ENCODE results near the gene ZDHHC11B. TPM values are rescaled to one million over a fixed set of nuclear protein-coding genes. Genes with fewer than 3 reads are reported as not detected.
"Not testable (repeated sequence)": the region's sequence is repeated elsewhere in the genome, so short reads cannot be mapped to it uniquely, and the experiment has no call there.

The ZDHHC11B gene
- total RNA-seq, 2 experiments from 2014 or later, result 14.8 to 15.1 TPM

DNA sequence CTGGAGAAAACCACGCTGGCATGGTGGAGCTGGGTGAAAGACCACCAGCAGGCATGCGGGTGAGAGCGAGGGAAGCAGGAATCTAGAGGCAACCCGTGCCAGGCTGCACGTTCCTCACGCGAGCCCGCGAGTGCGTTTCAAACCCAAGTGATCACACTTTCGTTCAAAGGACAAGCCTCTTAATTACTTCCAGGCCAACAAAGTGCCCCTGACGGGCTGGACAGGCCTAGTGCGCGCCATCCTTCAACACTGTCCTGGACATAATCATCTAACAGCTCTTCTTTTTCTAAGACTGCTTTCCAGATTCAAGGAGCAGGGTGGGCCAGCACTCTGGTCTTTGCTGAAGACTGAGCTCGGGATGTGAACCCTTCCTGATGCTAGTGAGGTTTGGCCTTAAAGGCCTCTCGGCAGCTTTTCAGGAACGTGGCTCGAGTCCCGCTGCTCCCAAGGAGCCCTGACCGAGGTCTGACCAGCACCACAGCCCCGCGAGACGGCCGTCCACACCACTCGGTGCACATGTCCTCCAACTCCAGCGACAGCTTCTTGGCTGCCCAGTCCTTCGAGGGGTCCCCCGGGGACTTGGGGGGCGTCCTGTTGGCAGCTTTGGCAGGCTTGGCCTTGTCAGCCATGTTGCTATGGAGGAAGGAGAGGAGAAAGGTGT is 14.9 kb downstream of the ZDHHC11B start:
- H3K9me3 Mint-ChIP-seq; H3K9me3 ChIP-seq (ENCODE audit: control insufficient read depth in 1 of 2, insufficient read depth in 1 of 2, low read length in 2 of 2); CTCF ChIA-PET; H3K4me1 ChIP-seq (ENCODE audit: insufficient read depth, low read length); H3K27me3 ChIP-seq (ENCODE audit: control insufficient read depth in 1 of 2, insufficient read depth in 2 of 2, low read length in 2 of 2); H3K27me3 Mint-ChIP-seq; H3K4me3 ChIP-seq (ENCODE audit: low read length); H3K4me1 Mint-ChIP-seq (ENCODE audit: low read depth); H3K36me3 Mint-ChIP-seq (ENCODE audit: low read depth); POLR2A ChIA-PET; intact Hi-C loops (cut with DNase I, micrococcal nuclease); H3K4me3 Mint-ChIP-seq; H3K36me3 ChIP-seq (ENCODE audit: insufficient read depth, low read length); H3K27ac ChIP-seq (ENCODE audit: low read depth in 1 of 2, low read length in 2 of 2); ATAC-seq (ENCODE audit: poor library complexity); H3K27ac Mint-ChIP-seq: not testable (repeated sequence)
- peak in 3 of 14 experiments; percentile 1 to 37 (median 8) for DNase-seq

DNA sequence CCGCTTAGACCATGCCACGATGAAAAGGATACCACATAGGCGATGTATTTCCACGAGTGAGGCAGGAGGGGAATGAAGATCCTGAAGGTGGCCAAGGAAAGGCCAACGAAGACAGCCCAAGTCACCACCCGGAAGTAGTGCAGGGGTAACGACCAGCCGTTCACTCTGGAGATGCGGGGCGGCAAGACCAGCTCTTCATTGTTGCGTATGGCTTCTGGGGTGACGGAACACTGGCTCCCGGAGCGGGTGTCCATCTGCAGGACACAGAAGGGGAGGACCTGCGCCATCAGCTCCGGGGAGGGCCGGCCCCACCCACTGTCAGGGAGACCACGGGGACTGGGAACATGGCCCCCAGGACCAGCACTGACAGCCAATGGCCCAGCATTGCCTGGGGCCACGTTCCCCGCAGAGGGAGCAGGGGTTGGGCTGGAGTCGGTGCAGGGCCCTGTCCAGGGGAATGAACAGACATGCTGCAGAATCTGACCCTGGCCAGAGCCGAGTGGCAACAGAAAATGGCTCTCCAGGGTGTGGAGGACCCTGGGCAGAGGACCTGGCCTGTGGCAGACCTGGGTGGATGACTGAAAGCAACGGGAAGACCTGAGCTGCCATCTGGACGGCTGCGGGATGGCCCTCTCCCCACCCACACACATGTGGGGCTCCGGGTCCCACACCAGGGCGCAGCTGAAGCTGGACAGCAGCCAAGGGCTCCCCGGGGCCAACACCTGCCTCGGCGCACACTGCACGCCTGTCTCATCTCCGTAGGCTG is 17.7 kb downstream of the ZDHHC11B start:
- ChIA-PET POLR2A (no interaction called here), CTCF (no interaction called here)
- H3K9me3 ChIP-seq (ENCODE audit: control insufficient read depth in 1 of 2, insufficient read depth in 1 of 2, low read length in 2 of 2), result no peaks in the 10 kb centered on the region
- Mint-ChIP-seq H3K4me1 (ENCODE audit: low read depth) (no peaks in the 10 kb centered on the region), H3K27ac (no peak overlapping the region), H3K36me3 (ENCODE audit: low read depth) (no peaks in the 10 kb centered on the region), H3K9me3 (no peaks in the 10 kb centered on the region), H3K4me3 (no peak overlapping the region), H3K27me3 (no peaks in the 10 kb centered on the region)
- TF ChIP-seq, protein P1, sequence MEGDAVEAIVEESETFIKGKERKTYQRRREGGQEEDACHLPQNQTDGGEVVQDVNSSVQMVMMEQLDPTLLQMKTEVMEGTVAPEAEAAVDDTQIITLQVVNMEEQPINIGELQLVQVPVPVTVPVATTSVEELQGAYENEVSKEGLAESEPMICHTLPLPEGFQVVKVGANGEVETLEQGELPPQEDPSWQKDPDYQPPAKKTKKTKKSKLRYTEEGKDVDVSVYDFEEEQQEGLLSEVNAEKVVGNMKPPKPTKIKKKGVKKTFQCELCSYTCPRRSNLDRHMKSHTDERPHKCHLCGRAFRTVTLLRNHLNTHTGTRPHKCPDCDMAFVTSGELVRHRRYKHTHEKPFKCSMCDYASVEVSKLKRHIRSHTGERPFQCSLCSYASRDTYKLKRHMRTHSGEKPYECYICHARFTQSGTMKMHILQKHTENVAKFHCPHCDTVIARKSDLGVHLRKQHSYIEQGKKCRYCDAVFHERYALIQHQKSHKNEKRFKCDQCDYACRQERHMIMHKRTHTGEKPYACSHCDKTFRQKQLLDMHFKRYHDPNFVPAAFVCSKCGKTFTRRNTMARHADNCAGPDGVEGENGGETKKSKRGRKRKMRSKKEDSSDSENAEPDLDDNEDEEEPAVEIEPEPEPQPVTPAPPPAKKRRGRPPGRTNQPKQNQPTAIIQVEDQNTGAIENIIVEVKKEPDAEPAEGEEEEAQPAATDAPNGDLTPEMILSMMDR (IDR thresholded peaks at IDR 0.05), result no peak
- intact Hi-C loops (cut with DNase I, micrococcal nuclease), result no loop called here
- H3K27ac ChIP-seq (ENCODE audit: low read depth in 1 of 2, low read length in 2 of 2), result no peak overlapping the region
- H3K4me1 ChIP-seq (ENCODE audit: insufficient read depth, low read length), result no peaks in the 10 kb centered on the region
- ATAC-seq (ENCODE audit: poor library complexity) (no peak), DNase-seq (peak in 4 of 14 experiments; percentile 4 to 34 (median 6))
- H3K27me3 ChIP-seq (ENCODE audit: control insufficient read depth in 1 of 2, insufficient read depth in 2 of 2, low read length in 2 of 2), result no peaks in the 10 kb centered on the region
- H3K4me3 ChIP-seq (ENCODE audit: low read length), result no peak overlapping the region
- H3K36me3 ChIP-seq (ENCODE audit: insufficient read depth, low read length), result no peaks in the 10 kb centered on the region

DNA sequence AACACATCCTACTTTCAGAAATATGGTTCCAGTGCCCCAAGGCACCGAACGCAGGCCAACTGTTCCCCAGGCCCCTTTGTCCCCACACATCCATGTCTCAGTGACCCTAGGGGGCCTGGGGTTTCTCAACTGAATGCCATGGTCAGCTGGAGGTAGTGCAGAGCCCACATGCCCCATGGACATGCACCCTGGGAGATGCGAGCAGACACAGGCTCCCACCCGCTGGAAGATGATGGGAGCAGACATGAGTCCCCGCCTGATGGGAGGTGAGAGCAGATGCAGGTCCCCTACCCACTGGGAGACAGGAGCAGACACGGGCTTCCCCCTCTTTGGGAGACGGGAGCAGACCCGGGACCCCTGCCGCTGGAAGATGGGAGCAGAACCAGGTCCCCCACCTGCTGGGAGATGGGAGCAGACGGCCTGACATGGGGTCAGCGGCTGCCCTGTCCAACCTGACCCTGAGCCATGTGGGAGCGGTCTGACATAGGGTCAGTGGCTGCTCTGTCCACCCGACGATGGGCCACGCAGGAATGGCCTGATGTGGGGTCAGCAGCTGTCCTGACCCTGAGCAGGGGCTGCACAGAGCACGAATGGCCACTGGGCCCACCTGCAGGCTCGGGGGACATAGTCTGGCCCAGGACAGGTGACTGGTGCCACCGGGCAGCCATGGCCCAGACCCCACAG is 18.4 kb downstream of the ZDHHC11B start:
- Mint-ChIP-seq H3K4me3 (no peak overlapping the region), H3K9me3 (no peaks in the 10 kb centered on the region), H3K27me3 (no peaks in the 10 kb centered on the region), H3K27ac (no peak overlapping the region), H3K4me1 (ENCODE audit: low read depth) (no peaks in the 10 kb centered on the region), H3K36me3 (ENCODE audit: low read depth) (no peaks in the 10 kb centered on the region)
- DNase-seq (peak in 2 of 14 experiments; percentile 1 to 8), ATAC-seq (ENCODE audit: poor library complexity) (no peak)
- Histone ChIP-seq H3K4me1 (ENCODE audit: insufficient read depth, low read length) (no peaks in the 10 kb centered on the region), H3K4me3 (ENCODE audit: low read length) (no peak overlapping the region), H3K27ac (ENCODE audit: low read depth in 1 of 2, low read length in 2 of 2) (no peak overlapping the region), H3K36me3 (ENCODE audit: insufficient read depth, low read length) (no peaks in the 10 kb centered on the region), H3K27me3 (ENCODE audit: control insufficient read depth in 1 of 2, insufficient read depth in 2 of 2, low read length in 2 of 2) (no peaks in the 10 kb centered on the region), H3K9me3 (ENCODE audit: control insufficient read depth in 1 of 2, insufficient read depth in 1 of 2, low read length in 2 of 2) (no peaks in the 10 kb centered on the region)
- CTCF ChIA-PET, result no interaction called here
- intact Hi-C loops (cut with DNase I, micrococcal nuclease), result no loop called here
- TF ChIP-seq, protein P1 (IDR thresholded peaks at IDR 0.05), result no peak
- POLR2A ChIA-PET, result no interaction called here
